ENCODE results near the gene APOC3.

APOC3 gene

DNA sequence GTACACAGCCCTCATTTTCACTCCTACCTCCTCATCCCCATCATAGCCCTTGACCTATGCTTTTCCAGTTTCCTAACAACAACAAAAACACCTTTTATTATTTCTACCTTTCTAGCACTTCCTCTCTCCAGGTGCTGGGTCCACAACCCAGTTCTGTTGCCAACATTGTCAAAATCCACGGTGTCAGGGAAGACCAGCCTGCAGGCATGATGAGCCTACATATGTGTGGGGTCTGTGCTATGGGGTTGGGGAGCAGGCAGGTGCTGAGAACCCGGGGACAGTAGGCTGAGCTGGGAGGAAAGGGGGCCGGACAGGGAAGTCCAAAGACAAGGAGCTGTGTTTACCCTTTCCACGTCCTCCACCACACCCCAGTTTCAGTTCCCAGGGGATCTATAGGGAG lies 41.2 kb upstream of the APOC3 start:
- TF ChIP-seq, protein P1, sequence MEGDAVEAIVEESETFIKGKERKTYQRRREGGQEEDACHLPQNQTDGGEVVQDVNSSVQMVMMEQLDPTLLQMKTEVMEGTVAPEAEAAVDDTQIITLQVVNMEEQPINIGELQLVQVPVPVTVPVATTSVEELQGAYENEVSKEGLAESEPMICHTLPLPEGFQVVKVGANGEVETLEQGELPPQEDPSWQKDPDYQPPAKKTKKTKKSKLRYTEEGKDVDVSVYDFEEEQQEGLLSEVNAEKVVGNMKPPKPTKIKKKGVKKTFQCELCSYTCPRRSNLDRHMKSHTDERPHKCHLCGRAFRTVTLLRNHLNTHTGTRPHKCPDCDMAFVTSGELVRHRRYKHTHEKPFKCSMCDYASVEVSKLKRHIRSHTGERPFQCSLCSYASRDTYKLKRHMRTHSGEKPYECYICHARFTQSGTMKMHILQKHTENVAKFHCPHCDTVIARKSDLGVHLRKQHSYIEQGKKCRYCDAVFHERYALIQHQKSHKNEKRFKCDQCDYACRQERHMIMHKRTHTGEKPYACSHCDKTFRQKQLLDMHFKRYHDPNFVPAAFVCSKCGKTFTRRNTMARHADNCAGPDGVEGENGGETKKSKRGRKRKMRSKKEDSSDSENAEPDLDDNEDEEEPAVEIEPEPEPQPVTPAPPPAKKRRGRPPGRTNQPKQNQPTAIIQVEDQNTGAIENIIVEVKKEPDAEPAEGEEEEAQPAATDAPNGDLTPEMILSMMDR (IDR thresholded peaks at IDR 0.05; ENCODE audit: low read depth, low read length), result no peak
- Histone ChIP-seq H3K36me3 (peaks cover 27% of the 10 kb centered on the region), H3K9me3 (no peaks in the 10 kb centered on the region), H3K27me3 (no peaks in the 10 kb centered on the region), H3K4me3 (ENCODE audit: low read depth, low read length) (peak overlapping the region; percentile 96), H3K4me1 (no peaks in the 10 kb centered on the region)
- no peak for DNase-seq

DNA sequence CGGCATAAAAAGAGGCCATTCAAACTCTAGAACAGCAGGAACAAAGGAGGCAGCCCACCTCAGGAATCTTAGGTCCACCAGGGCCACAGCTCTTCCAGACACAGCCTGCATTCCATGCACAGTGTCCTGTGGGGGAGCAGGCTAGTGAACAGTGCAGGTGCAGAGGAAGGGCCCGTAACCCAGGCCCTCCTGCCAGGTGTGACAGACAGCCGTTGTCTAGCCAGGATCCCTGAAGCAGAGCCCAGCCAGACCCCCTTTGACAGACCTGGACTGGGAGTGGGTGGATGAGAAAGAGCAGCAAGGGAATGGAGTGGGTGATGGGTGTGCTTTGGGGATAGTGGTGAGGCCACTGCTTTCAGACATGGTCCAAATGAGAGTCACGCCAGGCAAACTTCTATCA lies 40.7 kb upstream of the APOC3 start:
- Histone ChIP-seq H3K4me1 (no peaks in the 10 kb centered on the region), H3K9me3 (no peaks in the 10 kb centered on the region), H3K4me3 (ENCODE audit: low read depth, low read length) (no peak overlapping the region), H3K27me3 (no peaks in the 10 kb centered on the region), H3K36me3 (peaks cover 25% of the 10 kb centered on the region)
- DNase-seq, result no peak
- TF ChIP-seq, protein P1 (IDR thresholded peaks at IDR 0.05; ENCODE audit: low read depth, low read length), result no peak

DNA sequence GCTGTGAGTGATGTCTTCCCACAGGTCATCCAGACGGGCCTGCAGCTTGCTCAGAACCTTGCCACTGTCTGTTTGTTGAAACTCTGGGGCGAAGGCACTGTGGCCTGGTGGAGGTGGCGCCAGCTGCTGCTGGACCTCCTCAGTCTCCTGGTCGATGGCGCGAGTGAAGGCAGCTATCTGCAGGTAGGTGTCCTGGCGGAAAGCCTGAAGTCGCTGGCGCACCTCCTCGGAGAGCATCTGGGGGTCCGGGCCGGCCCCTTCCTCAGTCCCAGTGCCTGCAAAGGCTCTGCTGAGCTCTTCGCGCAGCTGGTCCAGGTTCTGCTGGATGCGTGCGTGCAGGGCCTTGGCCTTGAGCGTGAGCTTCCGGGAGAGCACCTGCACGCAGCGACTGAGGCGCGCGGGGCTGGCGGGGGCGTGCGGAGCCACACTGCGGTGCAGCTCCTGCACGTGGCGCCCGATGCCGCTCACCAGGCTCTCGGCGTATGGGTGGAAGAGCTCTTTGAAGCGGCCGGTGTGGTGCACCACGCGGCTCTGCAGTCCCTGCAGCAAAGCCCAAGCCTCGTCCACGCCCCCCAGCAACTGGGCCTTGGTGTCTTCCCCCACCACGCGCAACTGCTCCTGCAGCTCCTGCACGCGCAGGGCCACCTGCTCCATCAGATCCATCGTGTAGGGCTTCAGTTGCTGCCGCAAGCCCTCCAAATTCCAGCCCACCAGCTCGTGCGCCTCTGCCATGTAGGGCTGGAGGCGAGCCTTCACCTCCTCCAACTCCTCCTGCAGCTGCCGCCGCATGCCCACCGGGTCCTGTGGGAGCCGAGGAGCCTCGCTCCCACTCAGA lies 39.3 kb upstream of the APOC3 start:
- TF ChIP-seq, protein P1 (IDR thresholded peaks at IDR 0.05; ENCODE audit: low read depth, low read length), result no peak
- Histone ChIP-seq H3K4me1 (no peaks in the 10 kb centered on the region), H3K36me3 (peaks cover 10% of the 10 kb centered on the region), H3K27me3 (no peaks in the 10 kb centered on the region), H3K9me3 (no peaks in the 10 kb centered on the region), H3K4me3 (ENCODE audit: low read depth, low read length) (no peak overlapping the region)
- no peak for DNase-seq

- Histone ChIP-seq H3K4me1 (no peaks in the 10 kb centered on the region), H3K36me3 (peaks cover 2% of the 10 kb centered on the region; the same call in 1 of the 2 replicates), H3K27me3 (no peaks in the 10 kb centered on the region), H3K4me3 (ENCODE audit: low read depth, low read length) (no peak overlapping the region), H3K9me3 (no peaks in the 10 kb centered on the region)
- DNase-seq, result peak; percentile 87
- TF ChIP-seq, protein P1 (IDR thresholded peaks at IDR 0.05; ENCODE audit: low read depth, low read length), result peak; percentile 91
These were observed 38.5 kb upstream of the APOC3 start for GRCh38 chr11:116791002-116791812.

- TF ChIP-seq, protein P1 (IDR thresholded peaks at IDR 0.05; ENCODE audit: low read depth, low read length), result no peak
- Histone ChIP-seq H3K4me1 (no peaks in the 10 kb centered on the region), H3K4me3 (ENCODE audit: low read depth, low read length) (no peak within 1 kb of the TSS), H3K27me3 (no peaks in the 10 kb centered on the region), H3K9me3 (no peaks in the 10 kb centered on the region), H3K36me3 (no peaks in the 10 kb centered on the region)
- DNase-seq, result no peak
These were observed 37.9 kb upstream of the APOC3 start, which contains the start of gene APOA5 for GRCh38 chr11:116791813-116792143. Gene APOA5 (minus strand): TSS chr11:116791879. CDS start chr11:116791860, 19 bp downstream.

Data from BE2C (cell line).